GM21360 (cell line): Measurements from ENCODE around the gene MLPH.
"Not testable (repeated sequence)": the region's sequence is repeated elsewhere in the genome, so short reads cannot be mapped to it uniquely, and the experiment has no call there.

Experiments used
- ATAC-seq: cut with Tn5 transposase; IDR thresholded peaks from one replicate; pipeline ENCODE4 v1.9.1; 2021; ENCODE audit warnings: mild to moderate bottlenecking, moderate library complexity; ENCODE audit not compliant: unreplicated experiment

MLPH gene

DNA sequence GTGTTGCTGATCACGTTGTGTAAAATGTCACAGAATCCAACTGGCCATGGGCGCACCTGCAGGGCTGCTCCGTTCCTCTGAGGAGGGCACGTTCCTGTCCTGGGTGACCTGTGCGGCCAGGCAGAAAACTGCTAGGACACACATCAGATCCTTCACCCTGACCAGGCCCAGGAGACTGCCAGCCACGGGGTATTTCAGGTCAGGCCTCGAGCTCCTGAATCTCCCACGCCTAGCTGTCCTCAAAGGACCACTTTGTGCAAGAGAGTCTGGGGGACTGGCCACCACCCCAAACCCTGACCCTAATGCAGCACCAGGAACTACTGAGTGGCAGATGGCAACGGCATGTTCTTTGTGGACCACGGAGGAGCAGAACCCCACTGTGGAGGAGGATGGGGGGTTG, 90.4 kb downstream of the MLPH start:
- ATAC-seq: no peak

DNA sequence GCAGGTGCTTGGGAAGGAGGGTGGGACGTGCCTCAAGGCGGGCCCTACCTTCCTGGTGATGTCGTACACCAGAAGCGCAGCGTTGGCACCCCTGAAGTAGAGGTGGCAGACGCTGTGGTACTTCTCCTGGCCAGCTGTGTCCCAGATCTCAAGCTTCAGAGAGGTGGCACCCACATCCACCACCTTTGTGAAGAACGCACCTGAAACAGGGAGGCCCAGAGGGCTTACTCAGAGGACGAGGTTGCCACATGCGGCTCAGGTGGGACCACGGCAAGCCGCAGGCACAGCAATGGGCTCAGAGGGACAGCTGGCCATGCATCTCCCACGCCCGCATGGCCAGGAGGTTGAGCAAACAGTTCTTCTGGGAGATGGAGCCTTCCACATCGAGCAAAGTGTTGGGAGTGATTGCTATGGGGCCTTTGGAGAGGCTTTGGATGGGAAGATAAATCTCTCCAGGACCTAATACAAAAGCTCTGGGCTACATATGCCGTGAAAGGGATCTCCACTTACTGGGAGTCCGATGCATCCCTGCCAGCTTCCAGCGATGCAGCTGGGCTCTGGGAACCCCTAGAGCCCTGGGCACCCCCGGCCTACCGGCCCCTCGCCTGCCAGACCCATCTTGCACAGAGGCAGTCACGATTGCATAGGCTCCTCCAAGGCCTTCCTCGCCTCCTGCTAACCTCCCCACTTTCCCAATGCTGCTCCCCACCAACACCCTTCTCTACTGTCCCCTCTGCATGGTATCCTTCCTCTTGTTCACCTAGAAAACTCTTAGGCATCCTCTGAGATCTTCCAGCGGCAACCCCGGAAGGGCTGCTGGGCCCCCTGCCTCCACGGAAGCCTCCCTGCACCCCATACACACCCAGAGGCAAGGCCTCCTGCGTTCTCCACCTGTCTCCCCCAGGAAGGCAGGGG, 91.2 kb downstream of the MLPH start:
- no peak for ATAC-seq

DNA sequence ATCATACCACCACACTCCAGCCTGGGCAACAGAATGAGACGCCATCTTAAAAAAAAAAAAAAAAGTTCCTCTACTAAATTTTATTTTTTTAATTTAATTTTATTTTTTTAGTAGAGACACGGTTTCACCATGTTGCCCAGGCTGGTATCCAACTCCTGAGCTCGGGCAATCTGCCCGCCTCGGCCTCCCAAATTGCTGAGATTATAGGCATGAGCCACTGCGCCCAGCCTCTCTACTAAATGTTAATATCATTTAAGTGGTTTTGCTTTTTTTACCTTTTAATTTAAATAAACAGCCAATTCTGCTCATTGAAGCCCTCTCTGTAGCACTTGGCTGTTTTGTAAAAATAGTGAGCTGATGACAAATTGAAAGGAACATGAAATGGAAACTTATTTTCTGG, 94.3 kb downstream of the MLPH start:
- no peak for ATAC-seq

DNA sequence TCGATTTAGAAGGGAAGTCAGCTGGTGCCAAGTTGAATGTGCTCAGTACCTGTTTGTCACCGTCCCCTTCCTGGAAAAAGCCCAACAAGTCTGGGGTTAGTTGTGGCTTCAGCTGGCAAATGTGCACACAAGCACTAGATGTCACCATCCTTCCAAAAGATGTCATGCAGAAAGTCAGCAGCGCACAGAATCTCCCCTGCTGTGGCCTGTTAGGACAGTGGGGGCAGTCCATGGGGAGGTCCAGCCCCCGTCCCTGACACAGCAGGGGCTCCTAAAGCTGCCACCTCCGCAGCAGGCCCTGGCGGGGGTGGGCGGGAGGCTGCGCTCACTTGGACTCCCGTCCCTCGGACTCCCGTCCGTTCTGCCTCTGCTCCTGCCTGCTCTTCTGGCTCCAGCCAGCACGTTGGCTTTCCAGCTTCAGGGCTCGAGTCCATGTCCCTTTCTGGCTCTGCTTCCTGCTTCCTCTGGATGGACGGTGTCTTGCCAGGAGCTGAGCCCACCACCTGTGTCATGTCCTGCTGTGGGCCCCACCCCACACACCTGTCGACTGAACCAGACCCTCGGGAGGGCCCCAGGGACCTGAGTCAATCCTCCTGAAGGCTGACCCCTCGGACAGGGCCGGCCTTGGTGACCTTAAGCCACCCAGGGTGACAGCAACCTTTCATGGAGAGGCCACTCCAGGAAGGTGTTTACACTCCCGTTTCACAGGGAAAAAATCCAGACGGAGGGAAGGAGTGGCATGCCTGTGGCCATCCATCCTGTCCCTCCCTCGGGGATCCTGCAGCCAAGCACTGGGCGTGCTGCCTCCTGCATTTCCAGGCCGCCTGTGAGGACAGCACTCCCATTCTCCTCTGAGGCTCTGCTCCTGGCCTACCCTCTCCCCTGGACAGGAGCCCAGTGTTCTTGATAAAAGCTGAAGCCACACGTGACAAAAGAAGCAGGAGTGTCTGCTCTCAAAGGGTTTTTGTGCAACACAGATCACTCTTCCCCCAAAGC, 95.0 kb downstream of the MLPH start:
- no peak for ATAC-seq

DNA sequence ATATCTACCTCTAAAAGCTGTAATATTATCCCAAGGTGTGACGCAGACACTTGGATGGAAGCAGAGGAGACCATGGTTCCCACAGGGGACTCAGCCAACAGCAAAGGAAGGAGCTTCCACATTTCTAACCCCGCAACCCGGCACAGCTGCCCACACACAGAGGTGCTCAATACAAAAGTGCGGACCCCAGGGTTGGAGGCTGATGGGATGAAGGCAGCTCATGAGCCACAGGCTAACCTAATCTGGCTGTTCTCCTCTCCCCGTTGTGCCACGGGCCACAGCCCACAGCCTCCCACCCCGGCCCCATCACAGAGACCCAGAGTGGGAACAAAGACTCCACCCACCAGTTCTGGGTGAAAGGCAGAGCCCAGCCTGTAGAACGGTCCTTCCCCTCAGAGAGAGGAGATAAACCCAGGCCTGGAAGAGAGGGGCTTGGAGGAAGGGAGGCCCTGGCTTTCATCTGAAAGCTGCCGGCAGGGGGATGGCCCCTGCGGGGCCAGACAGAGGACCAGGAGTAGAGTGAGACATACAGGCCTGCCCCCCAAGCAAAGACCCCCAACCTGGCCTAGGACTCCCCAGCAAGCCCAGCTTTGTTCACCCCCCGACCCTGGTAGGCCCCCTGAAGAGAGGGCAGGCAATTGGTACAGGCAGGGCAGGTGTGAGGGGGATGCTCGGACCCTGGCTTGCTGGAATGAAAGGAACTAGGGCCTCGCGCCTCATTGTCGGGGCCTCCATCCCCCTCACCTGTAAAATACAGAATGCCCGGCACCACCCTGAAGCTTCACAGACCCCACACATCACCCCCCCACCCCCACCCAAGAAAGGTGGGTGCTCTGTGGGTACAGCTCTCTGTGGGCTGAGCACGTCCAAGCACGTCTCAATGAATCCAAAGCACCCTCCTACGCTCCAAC, 96.6 kb downstream of the MLPH start:
- no peak for ATAC-seq

DNA sequence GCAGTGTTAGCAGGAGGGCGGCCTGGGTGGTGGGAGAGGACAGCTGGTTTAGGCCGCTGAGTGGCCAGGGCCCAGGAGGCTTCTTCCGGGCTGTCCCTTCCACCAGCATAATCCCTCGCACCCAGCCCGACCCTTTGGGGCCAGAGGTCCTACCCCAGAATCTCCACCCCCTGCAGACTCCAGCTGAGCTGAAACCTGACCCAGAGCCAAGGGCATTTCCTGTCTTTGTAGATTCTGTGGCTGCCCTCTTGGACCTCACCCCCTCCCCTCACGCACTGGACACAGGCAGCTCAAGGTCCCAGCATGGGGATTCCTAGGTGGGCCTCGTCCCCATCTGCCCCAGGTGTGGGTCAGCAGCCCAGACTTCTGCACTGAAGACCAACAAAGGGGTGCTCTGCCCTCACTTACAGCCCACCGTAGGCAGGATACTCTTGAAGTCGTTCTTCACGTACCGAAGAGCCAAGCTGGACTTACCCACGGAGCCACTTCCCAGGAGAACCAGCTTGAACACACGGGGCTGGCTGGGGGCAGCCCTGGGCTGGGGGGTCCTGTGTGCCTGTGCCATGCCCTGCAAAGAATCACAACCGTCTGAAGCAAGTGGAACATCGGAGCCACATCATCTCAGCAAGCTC, 98.7 kb downstream of the MLPH start:
- ATAC-seq: no peak

DNA sequence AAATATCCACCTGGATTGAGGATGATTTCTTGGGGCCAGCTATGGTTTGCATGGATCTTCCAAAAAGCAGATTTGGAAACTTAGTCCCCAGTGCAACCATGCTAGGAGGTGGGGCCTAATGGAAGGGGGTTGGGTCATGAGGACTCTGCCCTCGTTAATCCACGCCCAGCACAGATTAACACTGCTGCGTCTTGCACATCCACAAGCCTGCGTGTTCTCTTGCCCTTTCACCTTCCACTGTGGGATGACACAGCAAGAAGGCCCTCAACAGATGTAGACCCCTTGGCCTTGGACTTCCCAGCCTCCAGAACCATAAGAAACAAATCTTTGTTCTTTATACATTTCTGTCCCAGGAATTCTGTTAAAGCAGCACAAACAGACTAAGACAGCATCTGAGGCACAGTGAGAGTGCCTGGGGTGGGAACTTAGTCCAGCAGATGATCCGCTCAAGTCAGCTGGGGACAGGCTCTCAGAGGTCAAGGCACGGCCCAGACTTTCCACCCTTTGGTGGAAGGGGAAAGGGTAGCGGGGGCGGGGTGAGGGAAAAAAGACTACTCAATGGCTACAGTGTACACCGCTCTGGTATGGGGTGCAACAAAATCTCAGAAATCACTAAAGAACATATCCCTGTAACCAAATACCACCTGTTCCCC, 101.1 kb downstream of the MLPH start:
- ATAC-seq: no peak

DNA sequence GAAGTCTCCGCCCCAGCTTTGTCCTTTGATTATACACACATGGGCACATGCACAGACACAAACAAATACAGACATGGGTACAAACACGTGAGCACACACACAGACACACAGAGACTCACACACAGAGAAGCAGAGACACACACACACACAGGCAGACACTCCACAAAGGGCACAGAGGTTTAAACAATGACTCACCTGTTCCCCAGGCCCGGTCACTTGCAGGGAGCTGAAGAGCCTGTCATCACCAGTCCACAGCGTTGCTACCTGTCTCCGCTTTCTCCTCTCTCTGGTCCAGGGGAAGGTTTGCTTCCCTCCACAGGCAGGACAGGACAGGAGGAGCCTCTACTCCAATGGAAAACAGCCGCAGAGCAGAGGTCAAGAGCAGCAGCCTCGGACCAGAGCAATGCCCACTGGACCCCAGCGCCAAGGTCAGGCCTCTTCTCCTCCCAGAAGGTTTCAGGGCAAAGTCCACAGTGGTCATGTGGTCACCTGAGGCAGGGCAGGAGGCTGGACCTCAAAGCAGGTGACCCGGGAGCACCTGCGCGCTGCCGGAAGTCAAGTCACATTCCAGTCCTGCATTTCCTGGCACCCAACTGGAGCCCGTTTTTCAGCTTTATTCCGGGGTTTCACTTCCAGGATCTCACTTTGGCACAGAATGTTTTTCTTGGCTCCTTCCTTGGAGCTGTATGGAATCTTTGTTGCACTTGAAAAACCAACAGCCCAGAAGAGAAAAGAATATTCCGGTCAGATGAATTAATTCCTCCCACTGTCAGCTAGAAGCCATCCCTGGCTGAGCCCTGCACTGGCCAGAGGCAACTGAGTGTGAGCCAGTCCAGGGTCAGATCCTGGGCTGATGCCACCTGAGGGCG, 103.5 kb downstream of the MLPH start, which contains the start of gene RAB17:
Gene RAB17, minus strand, starts transcription at position 463 of the 869 bp plus-strand sequence. CDS start 4,580 bp downstream, outside the sequence.
- no peak for ATAC-seq

DNA sequence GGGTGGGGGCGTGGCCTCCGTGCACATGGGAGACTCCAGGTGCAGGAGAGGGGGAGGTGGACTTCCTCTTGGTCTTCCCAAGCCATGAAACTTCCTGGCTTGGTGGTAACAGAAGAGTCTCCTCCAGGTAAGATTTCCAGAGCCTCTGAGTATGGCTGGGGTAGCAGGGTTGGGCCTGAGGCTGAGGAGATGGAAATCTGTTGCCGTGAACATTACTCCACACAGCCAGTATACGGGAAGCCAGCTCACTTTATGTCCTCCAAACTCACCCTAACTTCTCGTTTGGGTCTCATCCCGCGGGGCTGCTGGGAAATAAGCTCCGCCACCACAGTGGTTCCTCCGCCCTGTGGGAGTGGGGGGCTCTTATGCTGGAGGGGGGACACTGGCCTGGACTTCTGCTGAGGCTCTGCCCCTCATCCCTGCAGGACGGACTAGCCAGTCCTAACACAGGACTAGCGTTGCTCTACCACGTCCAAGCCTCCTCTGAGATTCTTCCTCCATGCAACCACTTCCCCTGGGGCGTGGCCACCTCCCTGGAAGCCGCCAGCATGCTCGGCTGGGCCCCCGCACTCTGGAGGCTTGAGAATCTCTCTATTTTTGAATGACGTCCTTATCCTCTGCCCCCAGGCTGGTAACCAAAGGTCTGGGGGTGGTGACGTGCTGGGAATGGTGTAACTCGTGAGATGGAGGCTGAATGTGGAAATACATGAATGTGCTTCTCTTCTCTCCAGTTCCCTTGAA, 104.3 kb downstream of the MLPH start:
- ATAC-seq: no peak

DNA sequence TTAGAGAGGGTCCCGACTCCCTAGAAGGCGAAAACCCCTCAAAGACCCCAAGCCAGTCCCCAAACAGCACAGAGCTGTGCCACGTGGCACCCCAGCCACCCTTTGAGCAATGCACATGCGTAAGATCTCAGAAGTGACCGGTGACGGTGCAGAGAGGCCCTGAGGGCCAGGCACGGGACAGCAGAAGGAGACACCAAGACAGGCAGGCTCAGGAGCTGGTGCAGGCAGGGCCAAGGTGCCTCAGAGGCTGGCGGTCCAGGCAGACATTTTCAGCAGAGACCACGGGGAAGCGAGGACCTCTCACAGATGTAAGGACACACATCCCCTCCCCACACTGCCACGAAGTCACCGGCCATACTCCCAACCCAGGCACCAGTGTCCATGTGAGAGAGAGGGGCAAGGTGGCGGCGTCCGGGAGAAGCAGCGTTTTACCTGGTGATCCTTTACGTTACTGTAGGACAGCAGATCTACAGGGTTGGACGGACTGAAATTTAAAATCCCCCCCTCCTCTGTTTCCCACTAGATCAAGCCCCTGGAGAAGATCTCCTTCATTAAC, 105.5 kb downstream of the MLPH start:
- no peak for ATAC-seq

DNA sequence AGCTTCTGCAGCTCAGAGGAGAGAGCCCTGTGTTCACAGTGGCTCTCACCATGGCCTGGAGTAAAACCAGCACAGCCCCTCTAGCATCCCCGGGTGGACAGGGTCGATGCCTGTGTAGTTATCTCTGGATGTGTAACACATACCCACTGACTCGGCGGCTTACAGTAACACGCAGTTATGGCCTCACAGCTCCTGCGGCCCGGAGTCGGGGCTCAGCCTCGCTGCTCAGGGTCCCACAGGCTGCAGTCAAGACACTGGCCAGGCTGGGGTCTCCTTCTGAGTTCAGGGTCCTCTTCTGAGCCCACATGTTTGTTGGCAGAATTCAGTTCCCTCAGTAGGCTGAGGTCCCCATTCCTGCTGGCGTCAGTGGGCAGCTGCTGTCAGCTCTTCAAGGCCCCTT, 106.0 kb downstream of the MLPH start:
- no peak for ATAC-seq

DNA sequence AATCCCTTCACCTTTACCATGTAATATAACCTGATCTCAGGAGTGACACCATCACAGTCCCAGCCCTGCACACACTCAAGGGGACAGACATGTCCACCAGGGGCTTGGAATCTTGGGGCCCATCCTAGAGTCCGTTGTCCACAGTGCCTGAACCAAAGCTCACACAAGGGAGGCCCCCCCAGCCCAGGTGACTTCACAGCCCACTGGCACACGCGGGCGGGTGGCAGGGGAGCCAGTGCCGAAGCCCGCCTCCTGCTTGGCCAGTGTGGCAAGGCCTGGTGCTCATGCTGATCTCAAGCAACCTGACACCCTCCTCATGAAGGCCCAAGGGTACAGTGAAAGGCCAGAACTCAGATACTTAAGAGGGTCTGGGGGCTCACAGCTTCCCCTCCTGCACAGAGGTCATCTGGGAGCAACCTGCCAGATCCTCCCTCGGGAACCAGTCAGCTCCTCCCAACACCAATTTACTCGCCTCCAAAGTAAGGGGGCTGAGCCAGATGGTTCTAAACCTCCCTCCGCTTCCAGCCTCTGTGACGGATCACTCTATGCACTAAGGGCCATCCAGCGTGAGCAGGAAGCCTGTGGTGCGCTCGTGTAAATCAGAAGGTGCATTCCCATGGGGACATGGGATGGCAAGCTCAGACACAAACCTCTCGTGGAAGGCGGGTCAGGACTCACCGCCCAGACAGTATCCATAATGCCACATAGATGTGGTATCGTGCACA, 106.7 kb downstream of the MLPH start:
- no peak for ATAC-seq

DNA sequence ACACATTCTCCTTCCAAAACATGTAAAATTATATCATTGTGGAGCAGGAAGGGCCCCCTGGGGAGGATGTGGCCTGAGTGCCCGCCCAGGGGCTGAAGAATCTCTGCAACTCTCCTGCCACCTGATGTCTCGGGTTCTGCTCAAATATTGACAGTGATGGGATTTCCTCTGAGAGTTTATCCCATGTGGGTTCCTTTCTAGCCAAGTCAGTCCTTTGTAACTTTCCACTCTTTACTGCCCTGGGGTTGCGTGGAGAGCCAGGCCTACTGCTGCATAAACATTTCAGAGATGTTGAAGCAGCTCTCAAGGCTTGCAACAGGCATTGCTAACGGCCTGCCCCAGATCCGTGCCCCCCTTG, 107.4 kb downstream of the MLPH start:
- no peak for ATAC-seq

DNA sequence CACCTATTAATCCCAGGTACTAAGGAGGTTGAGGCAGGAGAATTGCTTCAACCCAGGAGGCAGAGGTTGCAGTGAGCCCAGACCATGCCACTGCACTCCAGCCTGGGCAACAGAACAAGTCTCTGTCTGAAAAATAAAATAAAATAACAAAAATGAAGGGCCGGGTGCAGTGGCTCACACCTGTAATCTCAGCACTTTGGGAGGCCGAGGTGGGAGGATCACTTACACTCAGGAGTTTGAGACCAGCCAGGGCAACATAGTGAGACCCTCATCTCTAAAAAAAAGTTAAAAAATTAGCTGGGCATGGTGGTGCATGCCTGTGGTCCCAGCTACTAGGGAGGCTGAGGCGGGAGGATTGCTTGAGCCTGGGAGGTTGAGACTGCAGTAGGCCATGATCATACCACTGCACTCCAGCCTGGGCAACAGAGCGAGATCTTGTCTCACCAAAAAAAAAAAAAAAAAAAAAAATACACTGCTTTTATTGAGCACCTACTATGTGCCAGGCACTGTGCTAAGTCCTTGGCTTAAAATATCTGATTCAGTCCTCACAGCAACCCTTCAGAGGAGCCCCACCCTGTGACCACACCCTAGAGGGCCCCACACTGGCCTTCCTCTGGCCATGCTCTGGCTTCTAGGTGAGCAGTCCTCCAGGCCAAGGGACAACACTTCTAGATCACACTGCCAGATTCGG, 108.9 kb downstream of the MLPH start:
- not testable (repeated sequence) for ATAC-seq

DNA sequence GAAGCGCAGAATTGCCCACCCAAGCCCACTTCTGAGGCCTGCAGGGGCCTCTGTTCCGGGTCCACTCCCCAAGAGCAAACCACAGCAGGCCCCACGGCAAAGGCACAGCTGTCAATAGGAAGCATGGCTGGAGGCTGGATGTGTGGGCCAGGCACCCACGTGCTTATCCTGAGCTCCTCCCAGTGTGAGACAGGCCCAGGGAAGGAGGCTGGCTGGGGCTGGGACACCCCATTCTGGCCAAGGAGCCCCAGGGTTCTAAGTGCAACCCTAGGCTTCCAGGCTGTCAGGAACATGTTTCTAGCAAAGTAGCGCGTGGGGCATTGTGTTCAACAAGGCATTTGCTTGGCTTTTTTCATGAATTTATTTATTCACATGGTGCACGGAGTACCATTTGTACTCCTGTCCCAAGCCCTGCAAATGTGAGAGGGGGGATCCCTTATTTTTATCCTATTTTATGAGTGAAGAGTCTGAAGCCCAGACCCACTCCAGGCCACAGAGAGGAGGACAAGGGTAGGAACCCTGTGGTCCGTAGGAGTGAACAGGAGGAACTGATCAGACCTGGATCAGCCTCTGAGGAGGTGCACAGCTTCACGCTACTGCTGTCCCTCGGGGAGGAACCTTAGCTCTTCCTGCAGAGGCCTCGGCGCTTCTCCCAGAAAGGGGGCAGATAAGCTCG, 109.6 kb downstream of the MLPH start:
- no peak for ATAC-seq
